CD14-positive monocyte (primary cell): Measurements from ENCODE around the gene FASN. TPM values are rescaled to one million over a fixed set of nuclear protein-coding genes. Genes with fewer than 3 reads are reported as not detected.

Experiments used
- DNase-seq, 3 donors: peaks; one replicate each; pipeline ENCODE4 v3.0.0-alpha.2; 2011 to 2022
- H2AFZ ChIP-seq: 2 replicates; pipeline ENCODE4 v1.6.0; 2012; ENCODE audit warnings: mild to moderate bottlenecking, low read depth, low read length, inconsistent platforms; ENCODE audit not compliant: insufficient read depth, poor library complexity, severe bottlenecking
- H3K27ac ChIP-seq, 2 donors: 1 replicate in 1 of 2; 2 replicates in 1 of 2; pipeline ENCODE4 v1.5.1; 2012 to 2013; ENCODE audit warnings: low read length in 2 of 2, control low read depth in 1 of 2, inconsistent platforms in 1 of 2, low read depth in 1 of 2, mild to moderate bottlenecking in 1 of 2
- H3K27me3 ChIP-seq, 2 donors: one replicate each; pipeline versions ENCODE4 v1.6.0 to v1.6.1; 2011 to 2013; ENCODE audit warnings: low read length in 2 of 2; ENCODE audit not compliant: control insufficient read depth in 2 of 2, insufficient read depth in 2 of 2
- H3K36me3 ChIP-seq, 2 donors: replicated peaks in 1 of 2; 1 replicate in 1 of 2; 2 replicates in 1 of 2; pipeline versions ENCODE4 v1.5.1 to v1.6.1; 2012 to 2013; ENCODE audit warnings: low read length in 2 of 2, control low read depth in 1 of 2, inconsistent platforms in 1 of 2, mild to moderate bottlenecking in 1 of 2; ENCODE audit not compliant: insufficient read depth in 2 of 2, control insufficient read depth in 1 of 2
- H3K4me1 ChIP-seq, 2 donors: 1 replicate in 1 of 2; 2 replicates in 1 of 2; pipeline versions ENCODE4 v1.5.1 to v1.6.1; 2012 to 2013; ENCODE audit warnings: low read length in 2 of 2, control low read depth in 1 of 2, inconsistent platforms in 1 of 2, mild to moderate bottlenecking in 1 of 2, moderate library complexity in 1 of 2; ENCODE audit not compliant: insufficient read depth in 2 of 2, control insufficient read depth in 1 of 2
- H3K4me2 ChIP-seq: replicated peaks from 2 replicates; pipeline ENCODE3; 2012; ENCODE audit warnings: low read length, moderate library complexity, mild to moderate bottlenecking; ENCODE audit not compliant: poor library complexity, severe bottlenecking; ENCODE audit errors: extremely low read depth
- H3K4me3 ChIP-seq, 3 experiments: fragments of 200-600 bp in 1 of 3; sonication (generic) in 1 of 3; replicated peaks in 1 of 3; 1 replicate in 2 of 3; 2 replicates in 1 of 3; pipeline ENCODE4 v1.5.1; 2011 to 2013; ENCODE audit warnings: low read length in 3 of 3, mild to moderate bottlenecking in 3 of 3, control low read depth in 2 of 3, low read depth in 2 of 3, inconsistent platforms in 1 of 3, moderate library complexity in 1 of 3
- H3K79me2 ChIP-seq: 2 replicates; pipeline ENCODE4 v1.6.0; 2012; ENCODE audit warnings: mild to moderate bottlenecking, control low read depth, inconsistent platforms, low read length, moderate library complexity; ENCODE audit not compliant: insufficient read depth
- H3K9ac ChIP-seq: 2 replicates; pipeline ENCODE4 v1.6.0; 2017; ENCODE audit warnings: low read length, mild to moderate bottlenecking; ENCODE audit not compliant: insufficient read depth, poor library complexity, severe bottlenecking
- H3K9me3 ChIP-seq, 2 donors: replicated peaks in 1 of 2; 1 replicate in 1 of 2; 2 replicates in 1 of 2; pipeline versions ENCODE4 v1.5.1 to v1.6.1; 2012 to 2013; ENCODE audit warnings: low read length in 2 of 2, control low read depth in 1 of 2; ENCODE audit not compliant: control insufficient read depth in 1 of 2, insufficient read depth in 1 of 2
- H4K20me1 ChIP-seq: 2 replicates; pipeline ENCODE4 v1.6.0; 2012; ENCODE audit warnings: mild to moderate bottlenecking, low read length, control low read depth, moderate library complexity; ENCODE audit not compliant: insufficient read depth
- H3K27ac Mint-ChIP-seq, 7 donors: one replicate each; pipeline ENCODE4 v1.8.0; 2020; ENCODE audit warnings: mild to moderate bottlenecking in 7 of 7, mixed read lengths in 7 of 7, moderate library complexity in 6 of 7, inconsistent platforms in 2 of 7
- H3K27me3 Mint-ChIP-seq, 3 donors: one replicate each; pipeline ENCODE4 v1.8.0; 2021 to 2022; ENCODE audit warnings: low read depth in 3 of 3, mild to moderate bottlenecking in 3 of 3, mixed read lengths in 3 of 3, moderate library complexity in 3 of 3, inconsistent platforms in 1 of 3
- H3K36me3 Mint-ChIP-seq, 2 donors: one replicate each; pipeline ENCODE4 v1.8.0; 2020; ENCODE audit warnings: mixed read lengths in 2 of 2, inconsistent platforms in 1 of 2, mild to moderate bottlenecking in 1 of 2
- H3K4me1 Mint-ChIP-seq: one replicate; pipeline ENCODE4 v1.8.0; 2020; ENCODE audit warnings: mild to moderate bottlenecking, mixed read lengths
- H3K4me3 Mint-ChIP-seq, 2 donors: one replicate each; pipeline ENCODE4 v1.8.0; 2020; ENCODE audit warnings: mild to moderate bottlenecking in 2 of 2, mixed read lengths in 2 of 2, moderate library complexity in 1 of 2
- H3K9me3 Mint-ChIP-seq, 7 donors: one replicate each; pipeline ENCODE4 v1.8.0; 2020 to 2022; ENCODE audit warnings: mixed read lengths in 7 of 7, mild to moderate bottlenecking in 6 of 7, moderate library complexity in 6 of 7, inconsistent platforms in 2 of 7
- WGBS: methylation state at CpG from one replicate; pipeline ENCODE4 v1.1.5; 2013; ENCODE audit warnings: missing lambda C conversion rate; ENCODE audit not compliant: insufficient coverage; 5-methylcytosine and 5-hydroxymethylcytosine counted together
- intact Hi-C, 2 donors: fragments of 100-400 bp; cut with micrococcal nuclease; formaldehyde crosslinking; loops; one replicate each; pipeline versions ENCODE4 v1.15.0 to v1.15.1; 2023
- polyA plus RNA-seq, 3 donors: library from polyadenylated mRNA; depleted of rRNA in 1 of 3; unstranded in 2 of 3; stranded (reverse) in 1 of 3; fragments of 300-500 nt in 2 of 3; fragments of >200 nt in 1 of 3; fragmentation: Illumina TruSeq in 2 of 3; gene quantifications; 1 replicate in 2 of 3; 2 replicates in 1 of 3; pipeline ENCODE4 v1.2.3, GENCODE V29; 2012 to 2021
- TF ChIP-seq, protein P1 (sequence below): fragments of 200-600 bp; IDR thresholded peaks from one replicate; pipeline ENCODE4 v1.8.0; 2022; ENCODE audit warnings: antibody characterized with exemption, mild to moderate bottlenecking

Gene FASN
- polyA plus RNA-seq, 3 donors, result 0.08 to 8.4 (median 0.13) TPM

DNA sequence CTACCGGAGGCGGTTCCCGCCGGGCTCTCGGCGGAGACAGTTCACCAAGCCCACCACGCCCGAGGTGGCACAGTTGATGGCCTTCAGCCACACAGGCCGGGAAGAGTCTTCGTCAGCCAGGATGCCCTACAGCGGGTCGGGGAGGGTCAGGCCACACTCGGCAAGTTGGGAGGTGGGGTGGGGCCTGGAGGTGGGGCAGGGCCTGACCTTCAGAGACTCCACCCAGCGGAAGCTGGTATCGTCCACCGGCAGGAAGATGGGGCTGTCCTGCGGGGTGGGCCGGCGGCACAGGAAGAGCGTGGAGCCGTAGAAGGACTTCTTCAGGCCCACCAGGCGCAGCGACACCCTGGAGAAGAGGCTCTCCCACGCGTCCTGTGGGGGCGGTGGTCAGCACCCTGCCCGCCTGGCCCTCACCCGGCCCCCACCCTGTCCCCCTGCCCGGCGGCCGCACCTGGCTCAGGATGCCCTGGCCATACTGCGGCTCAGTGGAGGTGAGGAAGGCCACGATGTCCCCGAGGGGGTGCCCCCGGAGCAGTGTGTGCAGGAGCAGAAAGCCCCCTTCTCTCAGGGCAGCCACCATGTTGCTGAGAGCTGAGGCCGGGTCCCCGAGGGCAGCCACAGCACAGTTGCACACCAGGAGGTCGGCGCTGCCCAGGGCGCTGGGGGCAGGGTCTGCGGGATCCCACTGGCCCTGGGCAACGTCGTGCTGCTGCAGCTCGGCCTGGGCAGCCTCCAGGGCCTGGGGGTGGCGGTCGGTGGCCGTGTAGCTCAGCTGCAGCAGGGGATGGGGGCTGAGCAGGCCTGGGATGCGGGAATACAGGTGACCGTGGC, 12.8 kb downstream of the FASN start:
- Histone ChIP-seq H2AFZ (no peak overlapping the region), H3K4me3 (no peak overlapping the region), H4K20me1 (no peaks in the 10 kb centered on the region), H3K79me2 (no peaks in the 10 kb centered on the region), H3K27ac (no peak overlapping the region), H3K9me3 (no peaks in the 10 kb centered on the region), H3K4me1 (no peaks in the 10 kb centered on the region), H3K36me3 (peaks cover 83 to 94% of the 10 kb centered on the region in 2 donors), H3K4me2 (no peak overlapping the region), H3K9ac (no peak overlapping the region), H3K27me3 (no peaks in the 10 kb centered on the region)
- Mint-ChIP-seq H3K36me3 (peaks cover 30 to 85% of the 10 kb centered on the region in 2 donors), H3K27ac (no peak overlapping the region), H3K27me3 (peaks cover 0 to 2% (median 0%) of the 10 kb centered on the region in 3 donors), H3K4me3 (no peak overlapping the region), H3K4me1 (no peaks in the 10 kb centered on the region), H3K9me3 (no peaks in the 10 kb centered on the region)
- intact Hi-C loops, result no loop called here
- no peak for DNase-seq
- 93% methylated on average over 40 of the region's 49 CpGs for WGBS
- TF ChIP-seq, protein P1, sequence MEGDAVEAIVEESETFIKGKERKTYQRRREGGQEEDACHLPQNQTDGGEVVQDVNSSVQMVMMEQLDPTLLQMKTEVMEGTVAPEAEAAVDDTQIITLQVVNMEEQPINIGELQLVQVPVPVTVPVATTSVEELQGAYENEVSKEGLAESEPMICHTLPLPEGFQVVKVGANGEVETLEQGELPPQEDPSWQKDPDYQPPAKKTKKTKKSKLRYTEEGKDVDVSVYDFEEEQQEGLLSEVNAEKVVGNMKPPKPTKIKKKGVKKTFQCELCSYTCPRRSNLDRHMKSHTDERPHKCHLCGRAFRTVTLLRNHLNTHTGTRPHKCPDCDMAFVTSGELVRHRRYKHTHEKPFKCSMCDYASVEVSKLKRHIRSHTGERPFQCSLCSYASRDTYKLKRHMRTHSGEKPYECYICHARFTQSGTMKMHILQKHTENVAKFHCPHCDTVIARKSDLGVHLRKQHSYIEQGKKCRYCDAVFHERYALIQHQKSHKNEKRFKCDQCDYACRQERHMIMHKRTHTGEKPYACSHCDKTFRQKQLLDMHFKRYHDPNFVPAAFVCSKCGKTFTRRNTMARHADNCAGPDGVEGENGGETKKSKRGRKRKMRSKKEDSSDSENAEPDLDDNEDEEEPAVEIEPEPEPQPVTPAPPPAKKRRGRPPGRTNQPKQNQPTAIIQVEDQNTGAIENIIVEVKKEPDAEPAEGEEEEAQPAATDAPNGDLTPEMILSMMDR, result no peak

DNA sequence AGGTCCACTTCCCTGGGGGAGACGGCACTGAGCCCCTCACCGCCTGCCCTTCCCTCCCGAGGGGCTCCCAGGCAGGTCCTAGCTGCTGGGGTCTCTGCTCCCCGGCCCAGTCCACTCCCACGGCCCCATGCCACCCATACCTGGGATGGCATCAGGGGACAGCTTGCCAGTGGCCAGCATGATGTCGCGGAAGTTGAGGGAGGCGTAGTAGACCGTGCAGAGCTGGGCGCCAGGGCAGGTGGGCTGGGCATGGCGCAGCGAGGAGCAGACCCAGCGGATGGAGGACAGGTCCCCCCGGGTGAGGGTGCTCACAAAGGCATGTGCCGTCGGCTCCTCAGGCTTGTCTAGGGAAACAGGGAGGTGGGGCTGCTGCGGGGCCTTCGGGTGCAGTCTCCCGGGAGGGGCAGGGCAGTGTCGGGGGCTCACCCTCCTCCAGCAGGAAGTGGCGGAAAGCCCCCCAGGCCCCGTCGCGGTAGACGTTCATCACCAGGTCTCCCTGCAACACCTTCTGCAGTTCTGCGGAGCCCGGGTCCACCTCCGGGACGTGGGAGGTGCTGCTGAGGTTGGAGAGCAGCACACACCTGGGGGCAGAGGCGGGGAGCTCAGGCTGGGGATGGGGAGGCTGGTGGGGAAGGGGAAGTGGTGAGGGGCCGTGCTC, 13.5 kb downstream of the FASN start:
- intact Hi-C loops, result no loop called here
- Histone ChIP-seq H3K79me2 (no peaks in the 10 kb centered on the region), H3K4me2 (no peak overlapping the region), H3K9me3 (no peaks in the 10 kb centered on the region), H3K27me3 (no peaks in the 10 kb centered on the region), H3K27ac (no peak overlapping the region), H4K20me1 (no peaks in the 10 kb centered on the region), H2AFZ (no peak overlapping the region), H3K9ac (no peak overlapping the region), H3K4me1 (no peaks in the 10 kb centered on the region), H3K36me3 (peaks cover 81 to 94% of the 10 kb centered on the region in 2 donors), H3K4me3 (no peak overlapping the region)
- TF ChIP-seq, protein P1, result no peak
- Mint-ChIP-seq H3K27ac (no peak overlapping the region), H3K9me3 (no peaks in the 10 kb centered on the region), H3K4me1 (no peaks in the 10 kb centered on the region), H3K27me3 (peaks cover 0 to 2% (median 0%) of the 10 kb centered on the region in 3 donors), H3K36me3 (peaks cover 35 to 87% of the 10 kb centered on the region in 2 donors), H3K4me3 (no peak overlapping the region)
- WGBS, result 96% methylated on average over 25 of the region's 31 CpGs
- no peak for DNase-seq
